Peyer's patch (tissue), 4 donors: ENCODE data around the gene PDZD4.

ENCODE experiments used
- POLR2A ChIP-seq, 2 donors: fragments of 450-650 bp; IDR thresholded peaks; one replicate each; pipeline ENCODE4 v1.5.1; 2017; ENCODE audit warnings: antibody characterized with exemption in 2 of 2, mild to moderate bottlenecking in 2 of 2, moderate library complexity in 2 of 2
- TF ChIP-seq, protein P1 (sequence below), 6 experiments: fragments of 450-650 bp in 4 of 6; fragments of 200-600 bp in 2 of 6; sonication (generic) in 1 of 6; IDR thresholded peaks; one replicate each; pipeline ENCODE4 v1.5.1; 2017 to 2019; ENCODE audit warnings: antibody characterized with exemption in 6 of 6, mild to moderate bottlenecking in 3 of 6, moderate library complexity in 1 of 6

DNA sequence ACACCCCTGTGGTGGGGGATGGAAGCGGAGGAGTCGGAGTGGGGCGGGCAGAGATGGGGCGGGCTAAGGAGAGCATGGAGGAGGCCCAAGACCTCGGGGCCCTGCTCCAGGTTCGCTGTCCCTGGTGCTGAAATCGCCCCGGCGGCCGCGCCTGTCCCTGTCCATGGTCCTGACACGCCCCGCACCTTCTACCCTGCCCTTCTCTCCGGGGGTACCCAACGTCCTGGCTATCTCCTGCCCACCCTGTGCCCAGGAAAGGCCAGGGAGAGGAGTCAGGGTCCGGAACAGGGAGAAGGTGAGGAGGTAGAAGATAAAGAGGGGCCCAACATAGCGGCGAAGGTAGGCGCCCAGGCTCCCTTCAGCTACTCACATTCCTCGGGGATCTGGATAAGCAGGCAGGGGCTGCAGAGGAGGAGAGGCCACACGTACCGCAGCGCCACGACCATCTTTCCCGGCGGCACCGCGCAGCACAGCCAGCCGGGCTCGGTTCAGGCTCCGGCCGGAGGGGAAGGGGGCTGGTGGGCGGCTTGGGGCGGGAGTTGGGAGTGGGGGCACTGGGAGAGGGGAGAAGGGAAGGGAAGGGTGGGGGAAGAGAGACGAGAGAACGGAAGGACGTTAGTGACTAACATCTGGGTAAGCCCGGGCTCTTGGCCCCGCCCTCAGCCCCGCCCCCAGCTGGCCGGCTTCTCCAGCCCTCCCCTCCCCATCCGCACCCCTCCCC, 45.2 kb upstream of the PDZD4 start:
- TF ChIP-seq, protein P1, sequence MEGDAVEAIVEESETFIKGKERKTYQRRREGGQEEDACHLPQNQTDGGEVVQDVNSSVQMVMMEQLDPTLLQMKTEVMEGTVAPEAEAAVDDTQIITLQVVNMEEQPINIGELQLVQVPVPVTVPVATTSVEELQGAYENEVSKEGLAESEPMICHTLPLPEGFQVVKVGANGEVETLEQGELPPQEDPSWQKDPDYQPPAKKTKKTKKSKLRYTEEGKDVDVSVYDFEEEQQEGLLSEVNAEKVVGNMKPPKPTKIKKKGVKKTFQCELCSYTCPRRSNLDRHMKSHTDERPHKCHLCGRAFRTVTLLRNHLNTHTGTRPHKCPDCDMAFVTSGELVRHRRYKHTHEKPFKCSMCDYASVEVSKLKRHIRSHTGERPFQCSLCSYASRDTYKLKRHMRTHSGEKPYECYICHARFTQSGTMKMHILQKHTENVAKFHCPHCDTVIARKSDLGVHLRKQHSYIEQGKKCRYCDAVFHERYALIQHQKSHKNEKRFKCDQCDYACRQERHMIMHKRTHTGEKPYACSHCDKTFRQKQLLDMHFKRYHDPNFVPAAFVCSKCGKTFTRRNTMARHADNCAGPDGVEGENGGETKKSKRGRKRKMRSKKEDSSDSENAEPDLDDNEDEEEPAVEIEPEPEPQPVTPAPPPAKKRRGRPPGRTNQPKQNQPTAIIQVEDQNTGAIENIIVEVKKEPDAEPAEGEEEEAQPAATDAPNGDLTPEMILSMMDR (IDR thresholded peaks at IDR 0.05) = no peak
- TF ChIP-seq POLR2A (IDR thresholded peaks at IDR 0.05) = no peak
